ENCODE results near the gene CD300LF. TPM values are rescaled to one million over a fixed set of nuclear protein-coding genes. Genes with fewer than 3 reads are reported as not detected.

The CD300LF gene
- total RNA-seq, 1 donor from 2014 or later: not detected

DNA sequence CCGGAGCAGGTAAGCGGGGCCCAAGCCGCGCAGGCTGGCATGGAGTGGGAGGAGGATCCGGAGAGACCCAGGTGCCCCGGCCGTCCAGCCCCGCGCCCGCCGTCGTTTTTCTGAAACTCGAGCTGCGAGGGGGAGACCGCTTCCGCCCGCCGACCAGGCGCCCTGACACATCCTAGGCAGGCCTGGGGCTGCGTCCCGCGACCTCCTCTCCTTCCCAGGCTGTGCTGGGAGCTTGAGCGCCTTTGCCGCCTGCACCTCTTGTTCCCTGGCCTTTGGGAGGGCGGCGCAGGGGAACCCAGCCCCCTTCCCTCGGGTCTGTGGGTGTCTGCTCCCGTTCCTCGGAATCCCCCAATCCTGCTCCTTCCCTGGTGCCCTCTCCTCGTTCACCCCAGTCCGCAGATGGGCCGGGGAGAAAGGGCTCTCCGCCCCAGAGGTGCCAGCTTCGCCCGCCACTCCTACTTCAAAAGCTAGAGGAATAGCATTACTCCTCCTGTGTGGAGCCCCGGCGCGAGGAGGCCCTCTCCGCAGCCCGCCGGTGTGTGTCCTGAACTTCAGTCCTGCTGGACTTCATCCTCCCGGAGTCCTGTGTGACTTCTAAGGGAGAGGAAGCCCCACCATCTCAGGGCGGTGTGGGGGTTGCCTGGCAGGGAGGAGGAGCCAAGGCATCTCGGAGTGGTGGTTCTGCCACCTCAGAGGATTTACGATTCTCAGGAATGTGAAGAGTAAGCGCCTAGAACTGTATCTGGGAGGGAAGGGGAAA, 36.7 kb upstream of the CD300LF start:
- DNase-seq (ENCODE audit: low read depth): no peak

DNA sequence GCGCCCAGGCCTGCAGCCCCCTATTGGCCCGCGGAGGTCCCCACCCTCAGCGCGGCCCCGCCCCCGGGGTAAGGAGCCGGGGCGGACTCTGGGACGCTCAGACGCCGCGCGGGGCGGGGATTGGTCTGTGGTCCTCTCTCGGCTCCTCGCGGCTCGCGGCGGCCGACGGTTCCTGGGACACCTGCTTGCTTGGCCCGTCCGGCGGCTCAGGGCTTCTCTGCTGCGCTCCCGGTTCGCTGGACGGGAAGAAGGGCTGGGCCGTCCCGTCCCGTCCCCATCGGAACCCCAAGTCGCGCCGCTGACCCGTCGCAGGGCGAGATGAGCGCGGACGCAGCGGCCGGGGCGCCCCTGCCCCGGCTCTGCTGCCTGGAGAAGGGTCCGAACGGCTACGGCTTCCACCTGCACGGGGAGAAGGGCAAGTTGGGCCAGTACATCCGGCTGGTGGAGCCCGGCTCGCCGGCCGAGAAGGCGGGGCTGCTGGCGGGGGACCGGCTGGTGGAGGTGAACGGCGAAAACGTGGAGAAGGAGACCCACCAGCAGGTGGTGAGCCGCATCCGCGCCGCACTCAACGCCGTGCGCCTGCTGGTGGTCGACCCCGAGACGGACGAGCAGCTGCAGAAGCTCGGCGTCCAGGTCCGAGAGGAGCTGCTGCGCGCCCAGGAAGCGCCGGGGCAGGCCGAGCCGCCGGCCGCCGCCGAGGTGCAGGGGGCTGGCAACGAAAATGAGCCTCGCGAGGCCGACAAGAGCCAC, 36.0 kb upstream of the CD300LF start, which contains the start of gene NHERF1:
TSS of gene NHERF1 (plus strand) at position 100 of the 750 bp plus-strand sequence. CDS start at position 319, 219 bp downstream.
- peak; percentile 70 for DNase-seq (ENCODE audit: low read depth)
- TF ChIP-seq, protein P1, sequence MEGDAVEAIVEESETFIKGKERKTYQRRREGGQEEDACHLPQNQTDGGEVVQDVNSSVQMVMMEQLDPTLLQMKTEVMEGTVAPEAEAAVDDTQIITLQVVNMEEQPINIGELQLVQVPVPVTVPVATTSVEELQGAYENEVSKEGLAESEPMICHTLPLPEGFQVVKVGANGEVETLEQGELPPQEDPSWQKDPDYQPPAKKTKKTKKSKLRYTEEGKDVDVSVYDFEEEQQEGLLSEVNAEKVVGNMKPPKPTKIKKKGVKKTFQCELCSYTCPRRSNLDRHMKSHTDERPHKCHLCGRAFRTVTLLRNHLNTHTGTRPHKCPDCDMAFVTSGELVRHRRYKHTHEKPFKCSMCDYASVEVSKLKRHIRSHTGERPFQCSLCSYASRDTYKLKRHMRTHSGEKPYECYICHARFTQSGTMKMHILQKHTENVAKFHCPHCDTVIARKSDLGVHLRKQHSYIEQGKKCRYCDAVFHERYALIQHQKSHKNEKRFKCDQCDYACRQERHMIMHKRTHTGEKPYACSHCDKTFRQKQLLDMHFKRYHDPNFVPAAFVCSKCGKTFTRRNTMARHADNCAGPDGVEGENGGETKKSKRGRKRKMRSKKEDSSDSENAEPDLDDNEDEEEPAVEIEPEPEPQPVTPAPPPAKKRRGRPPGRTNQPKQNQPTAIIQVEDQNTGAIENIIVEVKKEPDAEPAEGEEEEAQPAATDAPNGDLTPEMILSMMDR (IDR thresholded peaks at IDR 0.05; ENCODE audit: insufficient read depth, low read length, poor library complexity, severe bottlenecking): peak; percentile 18

More for the DNA sequence above, 36.7 kb upstream of the CD300LF start:
- Histone ChIP-seq H3K4me3 (ENCODE audit: low read depth, low read length) (peak overlapping the region; percentile 86), H3K27me3 (ENCODE audit: control insufficient read depth, insufficient read depth, low read length) (no peaks in the 10 kb centered on the region), H3K36me3 (ENCODE audit: control insufficient read depth, insufficient read depth, low read length) (no peaks in the 10 kb centered on the region)
- TF ChIP-seq, protein P1 (IDR thresholded peaks at IDR 0.05; ENCODE audit: insufficient read depth, low read length, poor library complexity, severe bottlenecking): no peak

DNA sequence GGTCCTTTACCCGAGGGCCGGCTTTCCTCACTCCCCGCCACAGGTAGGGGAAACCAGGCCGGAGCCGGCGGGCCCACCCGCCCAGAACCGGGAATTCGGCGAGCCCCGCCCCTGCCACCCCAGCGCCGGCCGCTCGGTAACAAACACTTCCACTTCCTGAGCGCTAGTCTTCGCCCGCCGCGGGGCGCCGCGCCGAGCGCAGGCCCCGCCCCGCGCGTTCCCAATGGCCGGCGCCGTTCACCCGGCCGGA, 35.5 kb upstream of the CD300LF start:
- Histone ChIP-seq H3K4me3 (ENCODE audit: low read depth, low read length) (peak overlapping the region; percentile 86), H3K27me3 (ENCODE audit: control insufficient read depth, insufficient read depth, low read length) (no peaks in the 10 kb centered on the region), H3K36me3 (ENCODE audit: control insufficient read depth, insufficient read depth, low read length) (no peaks in the 10 kb centered on the region)
- TF ChIP-seq, protein P1 (IDR thresholded peaks at IDR 0.05; ENCODE audit: insufficient read depth, low read length, poor library complexity, severe bottlenecking): no peak
- DNase-seq (ENCODE audit: low read depth): no peak

More for the DNA sequence above, 36.0 kb upstream of the CD300LF start, which contains the start of gene NHERF1:
- Histone ChIP-seq H3K4me3 (ENCODE audit: low read depth, low read length) (peak within 1 kb of the TSS; percentile 86), H3K36me3 (ENCODE audit: control insufficient read depth, insufficient read depth, low read length) (no peaks in the 10 kb centered on the region), H3K27me3 (ENCODE audit: control insufficient read depth, insufficient read depth, low read length) (no peaks in the 10 kb centered on the region)

DNA sequence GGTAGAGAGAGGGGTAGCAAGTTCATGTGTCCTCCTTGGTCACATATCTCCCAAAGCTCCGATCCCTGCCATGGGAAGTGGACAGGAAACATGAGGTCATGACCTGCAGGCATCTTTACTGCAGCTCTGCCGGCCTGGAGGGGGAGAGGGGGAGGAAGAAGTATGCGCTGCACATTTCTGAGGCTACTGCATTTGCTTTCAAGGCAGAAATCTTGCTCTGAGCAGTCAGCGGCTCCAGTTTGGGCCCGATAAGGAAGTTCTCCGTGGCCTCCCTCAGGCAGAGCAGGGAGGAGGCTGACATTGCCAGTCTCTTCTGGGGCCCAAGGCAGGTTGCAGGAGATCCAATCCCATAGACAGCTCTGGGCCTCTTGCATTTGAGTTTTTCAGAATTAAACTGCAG, 34.2 kb upstream of the CD300LF start:
- H3K36me3 ChIP-seq (ENCODE audit: control insufficient read depth, insufficient read depth, low read length): no peaks in the 10 kb centered on the region
- no peaks in the 10 kb centered on the region for H3K27me3 ChIP-seq (ENCODE audit: control insufficient read depth, insufficient read depth, low read length)
- no peak overlapping the region for H3K4me3 ChIP-seq (ENCODE audit: low read depth, low read length)
- no peak for DNase-seq (ENCODE audit: low read depth)
- TF ChIP-seq, protein P1 (IDR thresholded peaks at IDR 0.05; ENCODE audit: insufficient read depth, low read length, poor library complexity, severe bottlenecking): no peak

DNA sequence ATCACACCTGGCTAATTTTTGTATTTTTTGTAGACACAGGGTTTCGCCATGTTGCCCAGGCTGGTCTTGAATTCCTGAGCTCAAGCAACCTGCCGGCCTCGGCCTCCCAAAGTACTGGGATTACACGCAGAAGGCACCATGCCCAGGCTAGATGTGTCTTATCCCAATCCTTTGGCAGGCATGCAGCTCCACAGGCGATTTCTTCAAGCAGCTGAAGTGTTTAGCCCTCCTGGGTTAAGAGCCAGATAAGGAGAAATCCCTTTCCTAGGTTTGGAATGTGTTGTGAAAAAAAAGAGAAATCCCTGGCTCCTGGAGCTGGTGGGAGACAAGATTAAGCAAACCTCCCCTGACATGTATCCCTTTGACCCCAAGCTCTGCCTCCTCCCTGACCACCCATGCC, 33.7 kb upstream of the CD300LF start:
- Histone ChIP-seq H3K36me3 (ENCODE audit: control insufficient read depth, insufficient read depth, low read length) (no peaks in the 10 kb centered on the region), H3K27me3 (ENCODE audit: control insufficient read depth, insufficient read depth, low read length) (no peaks in the 10 kb centered on the region), H3K4me3 (ENCODE audit: low read depth, low read length) (no peak overlapping the region)
- DNase-seq (ENCODE audit: low read depth): no peak
- TF ChIP-seq, protein P1 (IDR thresholded peaks at IDR 0.05; ENCODE audit: insufficient read depth, low read length, poor library complexity, severe bottlenecking): no peak

All from kidney epithelial cell (primary cell).